GM03348 (cell line): ENCODE measurements around the gene SEMA7A.

ENCODE experiments used
- DNase-seq: peaks from one replicate; pipeline ENCODE4 v3.0.0; 2012; ENCODE audit warnings: low spot score

SEMA7A gene

GRCh38 chr15:74430510-74430951 is 3.2 kb downstream of the SEMA7A start:
- no peak for DNase-seq

GRCh38 chr15:74429781-74430400 is 3.9 kb downstream of the SEMA7A start:
- no peak for DNase-seq

- DNase-seq: no peak
Measured at GRCh38 chr15:74428970-74429780, 4.6 kb downstream of the SEMA7A start.

- DNase-seq: peak; percentile 37
Measured at GRCh38 chr15:74428442-74428787, 5.3 kb downstream of the SEMA7A start.

- DNase-seq: no peak
Measured at GRCh38 chr15:74427607-74428441, 5.9 kb downstream of the SEMA7A start.

GRCh38 chr15:74426404-74427281 is 7.1 kb downstream of the SEMA7A start:
- DNase-seq: no peak

GRCh38 chr15:74425630-74426029 is 8.1 kb downstream of the SEMA7A start:
- DNase-seq: no peak

GRCh38 chr15:74424901-74425528 is 8.7 kb downstream of the SEMA7A start:
- no peak for DNase-seq

- DNase-seq: no peak
Measured at GRCh38 chr15:74423431-74424257, 10.1 kb downstream of the SEMA7A start.

GRCh38 chr15:74422652-74423430 is 10.9 kb downstream of the SEMA7A start:
- peak; percentile 87 for DNase-seq

- DNase-seq: no peak
Measured at GRCh38 chr15:74422265-74422651, 11.5 kb downstream of the SEMA7A start.

- DNase-seq: no peak
Measured at GRCh38 chr15:74421302-74422245, 12.2 kb downstream of the SEMA7A start.

GRCh38 chr15:74420193-74420905 is 13.4 kb downstream of the SEMA7A start:
- DNase-seq: no peak

GRCh38 chr15:74419432-74419831 is 14.3 kb downstream of the SEMA7A start:
- no peak for DNase-seq

GRCh38 chr15:74418575-74419338 is 15.0 kb downstream of the SEMA7A start:
- DNase-seq: no peak

GRCh38 chr15:74417670-74418069 is 16.1 kb downstream of the SEMA7A start:
- DNase-seq: no peak

- DNase-seq: peak; percentile 82
Measured at GRCh38 chr15:74417225-74417624, 16.5 kb downstream of the SEMA7A start.
